NK-92 (cell line): Measurements from ENCODE around the gene ISLR.

Experiments used
- DNase-seq: peaks from one replicate; lab custom pipeline; 2025; ENCODE audit not compliant: unreplicated experiment; lab: John Stamatoyannopoulos, UW

Gene ISLR

DNA sequence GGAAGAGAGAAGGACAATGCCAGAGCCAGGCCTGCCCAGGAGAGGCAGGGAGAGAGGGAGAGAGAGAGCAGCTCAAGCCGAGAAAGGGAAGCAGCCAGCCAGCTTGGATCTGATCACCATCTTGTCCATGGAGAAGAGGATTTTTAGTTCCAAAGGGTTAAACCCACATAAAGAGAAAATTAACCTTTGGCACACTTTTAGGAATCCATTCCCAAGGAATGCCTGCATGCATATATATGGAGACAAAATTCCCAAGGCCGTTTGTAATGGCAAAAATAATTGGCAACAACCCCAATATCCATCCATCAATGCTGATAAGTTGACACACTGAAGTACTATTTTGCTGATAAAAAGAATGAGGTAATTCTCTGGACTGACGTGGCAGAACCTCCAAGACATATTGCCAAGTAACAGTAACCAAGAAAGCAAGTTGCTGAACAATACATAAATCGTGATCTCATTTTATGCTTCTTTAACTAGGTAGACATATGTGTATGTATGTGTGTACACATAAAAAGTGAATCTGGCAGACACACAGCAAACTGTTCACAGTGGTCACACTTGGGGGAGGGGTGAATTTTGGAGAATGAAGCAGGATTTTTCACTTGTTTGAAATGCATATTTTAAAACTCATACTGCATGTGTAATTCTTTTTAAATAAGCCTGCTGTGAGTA lies 36.6 kb downstream of the ISLR start:
- DNase-seq, result no peak

DNA sequence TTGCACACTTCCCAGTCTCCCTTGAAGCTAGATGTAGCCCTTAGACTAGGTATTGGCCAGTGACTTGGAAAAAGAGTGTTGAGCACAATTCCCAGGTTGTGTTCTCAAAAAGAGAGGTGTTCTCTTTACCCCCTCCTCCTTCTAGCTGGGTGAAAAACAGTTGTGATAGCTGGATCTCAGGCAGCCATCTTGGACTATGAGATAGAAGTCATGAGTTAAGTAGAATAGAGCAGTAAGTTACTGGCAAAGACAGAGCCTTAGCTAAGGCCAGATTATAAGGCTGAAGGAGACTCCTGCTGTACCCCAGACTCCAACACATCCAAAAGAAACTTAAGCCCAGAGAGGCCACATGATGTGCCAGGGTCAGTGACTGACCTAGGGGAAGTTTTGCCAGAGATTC lies 37.2 kb downstream of the ISLR start:
- no peak for DNase-seq

DNA sequence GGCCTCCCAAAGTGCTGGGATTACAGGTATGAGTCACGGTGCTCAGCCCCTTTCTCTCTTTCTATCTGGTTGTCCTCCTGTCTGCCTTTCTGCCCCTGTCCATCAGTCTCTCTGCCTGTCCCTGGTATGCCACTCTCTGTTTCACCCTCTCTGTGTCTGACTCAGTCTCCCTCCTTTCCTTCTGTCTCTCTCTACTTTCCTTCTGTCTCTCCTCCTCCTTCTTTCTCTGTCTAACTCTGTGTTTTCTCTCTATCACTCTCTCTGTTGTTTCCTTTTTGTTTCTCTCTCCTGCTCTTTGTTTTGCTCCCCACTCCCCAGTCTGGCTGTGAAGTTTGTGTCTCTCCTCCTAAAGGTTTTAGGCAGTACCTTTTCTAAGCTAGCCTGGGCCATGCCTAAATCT lies 38.1 kb downstream of the ISLR start:
- DNase-seq, result no peak

DNA sequence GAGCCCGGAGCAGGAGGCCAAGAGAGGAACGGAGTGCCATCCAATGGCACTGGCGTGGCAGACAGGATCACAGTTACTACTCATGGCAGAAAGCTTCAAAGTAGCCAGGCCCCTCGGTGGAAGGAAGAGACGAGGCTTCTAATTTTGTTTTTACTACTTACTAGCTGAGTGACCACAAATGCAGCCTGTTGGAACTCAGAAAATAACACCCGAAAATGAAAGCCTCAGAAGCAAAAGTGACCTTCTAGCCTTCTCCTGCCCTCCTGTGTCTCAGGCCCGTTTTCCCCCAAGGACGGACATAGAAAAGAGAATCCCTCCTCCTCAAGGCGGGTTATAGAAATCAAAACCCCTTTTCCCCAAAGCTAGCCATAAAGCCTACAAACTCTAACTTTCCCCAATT lies 39.0 kb downstream of the ISLR start:
- no peak for DNase-seq

DNA sequence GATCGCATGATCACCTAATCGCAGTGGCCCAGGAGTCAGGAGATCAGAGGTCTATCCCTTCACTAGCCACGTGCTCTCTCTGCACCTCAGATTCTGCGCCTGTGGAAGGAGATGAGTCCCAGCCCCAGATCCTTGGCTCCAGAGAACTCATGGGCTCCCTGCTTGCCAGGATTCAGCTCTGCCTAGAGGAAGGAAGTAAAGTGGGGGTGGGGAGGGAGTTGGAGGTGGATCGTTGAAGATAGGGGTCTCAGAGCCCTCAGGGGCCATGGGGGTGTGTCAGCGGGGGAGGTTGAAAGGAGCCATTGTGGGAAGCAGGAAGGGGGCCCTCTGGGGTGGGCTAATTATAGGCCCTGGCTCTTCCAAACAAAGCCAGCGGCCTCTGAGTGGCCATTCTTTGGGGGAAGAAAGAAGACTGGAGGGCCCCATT lies 40.4 kb downstream of the ISLR start:
- DNase-seq, result no peak

DNA sequence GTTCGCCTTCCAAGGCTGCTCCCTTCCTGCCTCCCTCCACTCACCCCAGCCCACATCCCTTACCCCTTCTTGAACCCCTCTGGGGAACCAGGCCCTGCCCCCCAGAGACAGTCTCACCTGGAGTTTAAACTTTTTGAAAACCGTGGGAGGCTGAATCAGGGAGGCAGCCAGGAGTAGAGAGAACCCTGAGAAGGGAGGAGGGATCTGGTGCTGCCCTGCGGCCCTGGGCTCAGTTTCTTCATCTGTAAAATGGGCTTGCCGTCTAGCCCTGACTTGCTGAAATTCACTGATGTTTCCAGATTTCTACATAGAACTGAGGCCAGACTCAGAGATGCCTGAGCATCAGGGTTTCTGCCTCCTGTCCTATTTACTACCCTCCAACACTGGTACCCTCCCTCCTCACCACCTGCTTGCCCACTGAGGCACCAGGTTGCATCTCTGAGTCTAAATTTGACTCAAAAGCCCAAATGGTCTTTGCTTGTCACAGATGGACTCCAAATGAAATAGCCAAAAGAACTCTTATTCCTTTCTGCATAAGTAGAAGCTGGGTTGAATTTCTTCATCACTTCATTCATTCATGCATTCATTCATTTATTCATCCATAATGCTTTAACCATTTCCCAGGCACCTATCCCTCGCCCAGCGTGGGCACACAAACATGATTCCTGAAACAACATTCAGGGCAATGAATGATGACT lies 41.0 kb downstream of the ISLR start:
- no peak for DNase-seq

DNA sequence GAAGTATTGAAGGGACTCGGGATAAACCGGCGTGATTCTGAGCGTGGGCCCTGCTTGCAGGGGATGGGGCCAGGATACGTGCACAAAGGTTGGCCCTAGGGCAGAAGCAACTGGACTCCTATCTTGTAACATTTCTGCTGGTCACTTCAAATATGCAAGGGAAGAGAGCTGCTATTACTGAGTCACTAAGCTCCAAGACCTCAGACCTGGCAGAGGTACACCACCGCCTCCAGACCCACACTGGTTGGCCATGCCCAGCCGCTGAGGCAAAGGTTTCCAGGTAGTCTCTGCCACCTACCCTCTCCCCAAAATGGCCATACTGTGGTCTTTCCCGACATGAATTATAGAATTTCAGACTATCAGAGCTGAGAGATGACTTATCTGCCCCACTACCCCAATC lies 42.4 kb downstream of the ISLR start:
- DNase-seq, result no peak

DNA sequence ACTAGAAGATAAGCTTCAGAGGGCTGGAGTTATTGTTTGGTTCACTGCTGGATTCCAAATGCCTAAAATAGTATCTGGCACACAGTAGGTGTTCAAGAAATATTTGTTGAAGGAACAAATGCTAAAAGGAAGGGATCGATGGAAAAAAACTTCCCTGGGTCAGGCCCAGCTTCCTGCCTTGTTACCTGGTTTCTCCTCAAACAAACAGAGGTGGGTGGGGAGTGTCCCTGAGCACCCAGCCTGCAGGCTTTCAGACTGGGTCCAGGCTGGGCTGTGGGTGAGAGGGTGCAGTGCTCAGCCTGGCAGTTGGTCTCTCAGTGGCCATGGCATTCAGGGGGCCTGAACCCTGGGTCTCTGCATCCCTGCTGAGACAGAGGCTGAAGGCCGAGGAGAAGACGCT lies 43.4 kb downstream of the ISLR start:
- DNase-seq, result no peak

DNA sequence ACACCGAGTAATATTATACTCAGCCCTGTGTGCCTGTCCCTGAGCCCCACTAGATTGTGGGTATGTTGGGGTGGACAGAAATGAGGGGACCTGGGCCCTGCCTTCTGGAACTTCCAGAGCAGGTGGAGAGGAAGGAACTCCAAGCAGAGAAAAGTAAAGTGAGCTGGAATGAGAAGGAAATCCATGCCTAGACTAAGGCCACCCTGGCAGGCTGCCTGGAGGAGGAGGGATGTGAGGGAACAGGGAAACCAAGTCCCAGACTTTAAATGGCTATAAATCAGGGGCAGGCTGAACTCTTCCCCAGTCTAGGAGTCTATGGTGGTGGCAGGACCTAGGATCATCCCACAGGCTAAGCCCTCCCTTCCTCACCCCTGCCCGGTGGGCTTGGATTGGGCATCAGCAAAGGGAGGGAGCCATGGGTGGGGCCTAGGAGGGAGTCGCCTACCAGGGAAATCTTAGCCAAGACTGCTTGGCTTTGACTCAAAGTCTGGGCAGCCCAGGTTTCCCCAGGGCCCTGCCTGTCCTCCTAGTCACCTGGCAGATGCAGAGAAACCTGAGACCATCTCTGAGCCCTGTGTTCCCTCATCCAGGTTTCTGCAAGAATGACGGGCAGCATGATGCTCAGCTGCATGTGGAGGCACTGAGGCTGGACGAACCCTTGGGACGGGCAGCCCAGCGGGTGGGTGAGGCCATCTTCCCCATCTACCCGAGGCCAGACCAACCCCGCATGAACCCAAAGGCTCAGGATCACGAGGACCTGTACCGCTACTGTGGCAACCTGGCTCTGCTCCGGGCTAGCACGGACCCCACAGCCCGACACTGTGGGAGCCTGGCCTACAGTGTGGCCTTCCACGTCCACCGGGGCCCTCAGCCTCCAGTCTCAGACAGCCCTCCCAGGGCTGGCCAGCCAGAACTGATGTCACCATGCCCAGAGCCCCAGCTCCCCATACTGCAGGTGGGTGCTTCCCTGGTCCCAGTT lies 44.7 kb downstream of the ISLR start:
- no peak for DNase-seq

DNA sequence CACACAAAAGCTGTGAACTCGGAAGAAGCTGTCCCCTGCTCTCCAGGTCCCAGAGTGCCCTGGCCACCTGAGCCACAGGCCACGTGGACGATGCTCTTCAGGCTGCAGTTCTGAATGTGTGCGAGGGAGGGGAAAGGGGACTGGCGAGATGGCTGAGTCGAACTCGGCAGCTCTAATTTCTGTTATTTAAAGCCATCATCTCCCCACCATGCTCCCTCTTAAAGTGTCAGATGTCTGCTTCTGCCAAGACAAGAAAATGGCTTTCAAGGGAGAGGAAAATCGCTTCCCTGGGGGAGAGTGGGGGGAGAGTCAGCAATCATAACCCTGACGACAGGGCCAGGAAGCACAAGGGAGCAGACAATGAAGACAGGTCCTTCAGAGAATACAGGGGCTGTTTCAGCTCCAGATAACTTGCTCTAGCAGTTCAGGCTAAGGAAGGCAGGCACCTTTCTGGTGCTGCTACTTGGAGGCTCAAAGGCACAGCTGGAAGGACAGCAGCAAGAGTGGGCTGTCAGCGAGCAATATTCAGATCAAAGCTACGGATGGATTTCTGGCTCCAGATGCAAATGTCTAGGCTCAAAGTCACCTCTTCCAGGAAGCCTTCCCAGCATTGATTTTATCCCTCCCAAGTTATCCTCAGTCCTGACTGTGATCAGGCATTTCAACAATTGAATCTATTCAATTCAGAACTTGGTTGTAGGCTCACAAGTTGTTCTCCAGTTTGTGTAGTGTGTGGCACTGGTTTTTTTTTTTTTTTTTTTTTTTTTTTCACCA lies 47.2 kb downstream of the ISLR start:
- no peak for DNase-seq

DNA sequence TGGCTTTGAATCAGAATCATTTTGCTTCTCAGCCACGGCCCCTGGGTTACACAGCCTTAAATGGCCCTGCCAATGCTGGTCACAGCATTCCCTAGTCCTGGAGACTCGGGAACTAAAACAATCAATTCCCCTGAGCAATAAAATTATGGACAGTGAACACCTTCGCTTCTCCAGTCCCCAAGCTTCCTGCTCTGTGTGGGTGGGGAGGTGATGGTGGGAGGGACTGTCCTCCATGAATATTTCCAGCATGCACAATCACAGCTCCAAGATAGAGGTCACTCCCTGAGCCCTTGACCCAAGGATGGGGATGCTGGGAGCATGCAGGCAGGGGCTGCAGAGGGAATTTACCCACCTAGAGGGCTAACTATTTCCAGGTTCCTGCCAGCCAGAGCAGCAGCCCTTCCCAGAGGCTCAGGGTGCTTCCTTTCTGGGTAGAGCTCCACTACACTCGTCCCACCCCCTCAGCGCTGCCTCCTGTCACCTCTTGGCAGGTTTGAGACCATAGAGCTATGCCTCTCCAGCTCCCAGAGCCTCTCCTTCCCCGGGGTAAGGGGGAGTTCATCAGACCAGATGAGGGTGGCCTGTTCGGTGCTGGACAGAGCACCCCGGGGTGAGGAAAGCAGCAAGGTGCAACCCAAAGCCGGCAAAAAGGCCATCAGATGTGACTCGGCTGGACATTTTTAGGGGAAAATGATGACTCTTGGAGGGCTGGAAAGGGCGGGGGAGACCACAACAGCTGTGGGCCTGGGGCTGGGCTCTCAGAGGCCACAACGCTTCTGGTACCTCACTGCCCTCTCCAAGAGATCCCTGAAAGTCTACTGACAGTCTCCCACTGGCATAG lies 48.1 kb downstream of the ISLR start:
- no peak for DNase-seq

DNA sequence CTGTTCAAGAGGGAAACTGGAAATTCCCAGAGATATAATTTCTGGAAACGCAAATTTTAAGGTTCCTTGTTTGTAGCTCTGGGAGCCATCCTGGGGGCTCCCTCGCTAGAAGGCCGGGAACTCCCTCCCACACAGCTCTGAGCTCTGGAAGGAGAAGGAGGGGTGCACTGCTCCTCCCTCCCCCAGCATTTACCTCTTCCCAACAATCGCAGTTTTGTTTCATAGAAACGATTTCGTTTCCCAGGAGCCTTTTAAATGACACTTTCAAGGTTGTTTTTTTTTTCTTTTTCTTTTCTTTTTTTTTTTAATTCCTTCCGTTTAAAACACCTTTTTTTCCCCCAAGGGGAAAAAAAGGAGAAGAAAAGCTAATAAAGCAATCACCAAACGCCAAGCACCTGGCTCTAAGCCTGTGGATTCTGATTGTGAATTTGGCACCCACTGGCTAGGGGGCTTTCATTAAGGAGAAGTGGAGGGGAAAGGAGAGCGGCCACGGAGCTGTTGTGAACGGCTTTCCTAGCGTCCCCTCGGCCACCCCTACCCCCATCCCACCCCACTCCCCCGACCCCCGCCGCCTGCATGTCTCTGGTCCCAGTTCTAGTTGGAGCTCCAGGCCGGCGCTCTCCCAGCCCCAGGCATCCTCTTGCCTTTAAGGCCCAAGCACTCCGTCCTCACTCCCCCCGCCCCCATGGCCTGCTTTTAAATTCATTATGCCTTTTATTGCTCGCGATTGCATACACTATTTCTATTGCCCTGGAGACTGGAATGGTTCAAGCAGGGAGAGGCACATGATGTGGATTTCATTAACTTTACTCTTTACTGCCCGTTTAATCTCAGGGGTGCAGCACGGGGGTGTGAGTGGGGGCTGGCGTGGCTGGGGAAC lies 49.0 kb downstream of the ISLR start:
- DNase-seq, result no peak

DNA sequence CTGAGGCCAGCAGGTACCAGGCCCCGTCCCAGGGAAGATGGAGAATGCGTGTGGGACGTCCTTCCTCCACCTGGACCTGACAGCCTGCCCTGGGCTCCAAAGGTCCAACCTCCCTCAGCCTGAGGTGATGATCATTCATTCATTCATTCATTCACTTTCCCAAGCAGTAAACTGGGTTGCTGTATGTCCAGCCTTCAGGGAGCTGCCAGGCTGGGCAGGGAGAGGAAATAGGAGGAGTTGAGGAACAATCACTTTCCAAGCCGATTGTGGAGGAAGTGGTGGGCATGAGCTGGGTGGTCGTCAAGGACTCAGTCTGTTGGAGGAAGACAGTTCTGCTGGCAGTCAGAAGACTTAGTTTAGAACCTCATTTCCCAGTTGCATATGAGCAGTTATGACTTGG lies 52.4 kb downstream of the ISLR start:
- no peak for DNase-seq
